ENCODE measurements around the gene KAZN.

KAZN gene

DNA sequence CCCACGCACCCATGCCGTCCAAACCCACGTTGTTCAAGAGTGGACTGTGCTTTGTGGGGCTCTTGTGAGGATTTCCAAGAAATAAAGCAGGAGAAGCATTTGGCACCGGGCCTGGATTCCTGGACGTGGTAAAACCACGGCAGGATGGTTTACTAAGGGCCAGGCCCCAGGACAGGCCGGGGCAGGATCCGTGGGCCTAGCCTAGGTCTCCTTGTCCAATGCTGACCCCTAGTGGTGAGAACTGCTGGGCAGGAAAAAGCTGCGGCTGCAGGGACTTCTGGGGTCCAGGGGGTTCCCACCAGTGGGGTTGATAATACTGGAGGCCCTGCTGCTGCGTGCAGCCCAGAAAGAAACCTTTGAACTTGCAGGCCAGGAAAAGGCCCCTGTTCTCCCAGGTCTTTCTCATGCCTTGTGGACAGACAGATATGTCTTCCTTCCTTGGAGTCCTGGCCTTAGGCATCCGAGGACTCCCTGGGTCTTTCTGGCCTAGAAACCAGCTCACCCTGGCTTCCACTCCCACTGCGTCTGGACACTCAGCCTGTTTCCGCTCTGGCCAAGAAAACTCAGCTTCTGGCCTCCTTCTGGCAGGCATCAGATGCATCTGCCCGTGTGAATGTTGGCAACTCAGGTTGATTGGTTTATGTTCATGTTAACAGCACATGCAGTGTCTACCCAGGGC lies 448.1 kb downstream of the KAZN start:
- Histone ChIP-seq H3K4me1 (ENCODE audit: control insufficient read depth, low read length) (no peaks in the 10 kb centered on the region), H3K4me2 (ENCODE audit: low read length) (no peak overlapping the region), H3K36me3 (ENCODE audit: control insufficient read depth, low read length) (no peaks in the 10 kb centered on the region), H3K9me2 (replicated peaks; ENCODE audit: control insufficient read depth, low read length) (no peaks in the 10 kb centered on the region), H3K79me2 (ENCODE audit: control insufficient read depth, low read length) (no peaks in the 10 kb centered on the region), H4K20me1 (ENCODE audit: control insufficient read depth, insufficient read depth, low read depth, low read length) (no peaks in the 10 kb centered on the region), H3K27me3 (ENCODE audit: control insufficient read depth, low read length) (no peaks in the 10 kb centered on the region), H3K9me3 (ENCODE audit: control insufficient read depth, insufficient read depth, low read length) (no peaks in the 10 kb centered on the region), H3K4me3 (ENCODE audit: low read length) (no peak overlapping the region), H3K27ac (ENCODE audit: low read depth, low read length) (no peak overlapping the region), H3F3A (ENCODE audit: control insufficient read depth, insufficient read depth) (no peaks in the 10 kb centered on the region)
- TF ChIP-seq, protein P1, sequence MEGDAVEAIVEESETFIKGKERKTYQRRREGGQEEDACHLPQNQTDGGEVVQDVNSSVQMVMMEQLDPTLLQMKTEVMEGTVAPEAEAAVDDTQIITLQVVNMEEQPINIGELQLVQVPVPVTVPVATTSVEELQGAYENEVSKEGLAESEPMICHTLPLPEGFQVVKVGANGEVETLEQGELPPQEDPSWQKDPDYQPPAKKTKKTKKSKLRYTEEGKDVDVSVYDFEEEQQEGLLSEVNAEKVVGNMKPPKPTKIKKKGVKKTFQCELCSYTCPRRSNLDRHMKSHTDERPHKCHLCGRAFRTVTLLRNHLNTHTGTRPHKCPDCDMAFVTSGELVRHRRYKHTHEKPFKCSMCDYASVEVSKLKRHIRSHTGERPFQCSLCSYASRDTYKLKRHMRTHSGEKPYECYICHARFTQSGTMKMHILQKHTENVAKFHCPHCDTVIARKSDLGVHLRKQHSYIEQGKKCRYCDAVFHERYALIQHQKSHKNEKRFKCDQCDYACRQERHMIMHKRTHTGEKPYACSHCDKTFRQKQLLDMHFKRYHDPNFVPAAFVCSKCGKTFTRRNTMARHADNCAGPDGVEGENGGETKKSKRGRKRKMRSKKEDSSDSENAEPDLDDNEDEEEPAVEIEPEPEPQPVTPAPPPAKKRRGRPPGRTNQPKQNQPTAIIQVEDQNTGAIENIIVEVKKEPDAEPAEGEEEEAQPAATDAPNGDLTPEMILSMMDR (IDR thresholded peaks at IDR 0.05; ENCODE audit: low read depth, low read length, poor library complexity, severe bottlenecking): peak; percentile 90
- no peak for TF ChIP-seq EZH2phosphoT487 (IDR thresholded peaks at IDR 0.05; ENCODE audit: borderline replicate concordance, low read length)

DNA sequence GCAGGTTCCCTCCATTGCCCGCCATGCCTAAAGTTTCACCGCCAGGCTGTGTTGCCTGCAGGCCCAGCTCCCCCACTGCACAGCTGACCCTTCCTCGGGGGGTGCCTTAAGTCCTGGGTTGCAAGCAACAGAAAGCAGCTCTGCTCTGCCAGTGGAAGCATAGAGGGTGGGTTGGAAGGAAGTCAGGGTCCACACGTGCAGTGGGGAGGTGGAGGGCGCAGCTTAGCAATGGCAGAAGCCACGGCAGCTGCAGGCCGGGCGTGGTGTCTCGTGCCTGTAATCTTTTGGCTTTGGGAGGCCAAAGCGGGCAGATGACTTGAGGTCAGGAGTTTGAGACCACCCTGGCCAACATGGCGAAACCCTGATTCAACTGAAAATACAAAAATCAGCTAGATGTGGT lies 448.8 kb downstream of the KAZN start:
- H3K9me2 ChIP-seq (replicated peaks; ENCODE audit: control insufficient read depth, low read length): no peaks in the 10 kb centered on the region
- no peaks in the 10 kb centered on the region for H4K20me1 ChIP-seq (ENCODE audit: control insufficient read depth, insufficient read depth, low read depth, low read length)
- H3K27me3 ChIP-seq (ENCODE audit: control insufficient read depth, low read length): no peaks in the 10 kb centered on the region
- no peaks in the 10 kb centered on the region for H3K4me1 ChIP-seq (ENCODE audit: control insufficient read depth, low read length)
- no peaks in the 10 kb centered on the region for H3K79me2 ChIP-seq (ENCODE audit: control insufficient read depth, low read length)
- no peaks in the 10 kb centered on the region for H3K36me3 ChIP-seq (ENCODE audit: control insufficient read depth, low read length)
- no peaks in the 10 kb centered on the region; the same call in 1 of the 2 replicates for H3K9me3 ChIP-seq (ENCODE audit: control insufficient read depth, insufficient read depth, low read length)
- no peak overlapping the region for H3K4me2 ChIP-seq (ENCODE audit: low read length)
- H3F3A ChIP-seq (ENCODE audit: control insufficient read depth, insufficient read depth): no peaks in the 10 kb centered on the region
- H3K27ac ChIP-seq (ENCODE audit: low read depth, low read length): no peak overlapping the region
- TF ChIP-seq, protein P1 (IDR thresholded peaks at IDR 0.05; ENCODE audit: low read depth, low read length, poor library complexity, severe bottlenecking): no peak
- TF ChIP-seq EZH2phosphoT487 (IDR thresholded peaks at IDR 0.05; ENCODE audit: borderline replicate concordance, low read length): no peak
- H3K4me3 ChIP-seq (ENCODE audit: low read length): no peak overlapping the region

DNA sequence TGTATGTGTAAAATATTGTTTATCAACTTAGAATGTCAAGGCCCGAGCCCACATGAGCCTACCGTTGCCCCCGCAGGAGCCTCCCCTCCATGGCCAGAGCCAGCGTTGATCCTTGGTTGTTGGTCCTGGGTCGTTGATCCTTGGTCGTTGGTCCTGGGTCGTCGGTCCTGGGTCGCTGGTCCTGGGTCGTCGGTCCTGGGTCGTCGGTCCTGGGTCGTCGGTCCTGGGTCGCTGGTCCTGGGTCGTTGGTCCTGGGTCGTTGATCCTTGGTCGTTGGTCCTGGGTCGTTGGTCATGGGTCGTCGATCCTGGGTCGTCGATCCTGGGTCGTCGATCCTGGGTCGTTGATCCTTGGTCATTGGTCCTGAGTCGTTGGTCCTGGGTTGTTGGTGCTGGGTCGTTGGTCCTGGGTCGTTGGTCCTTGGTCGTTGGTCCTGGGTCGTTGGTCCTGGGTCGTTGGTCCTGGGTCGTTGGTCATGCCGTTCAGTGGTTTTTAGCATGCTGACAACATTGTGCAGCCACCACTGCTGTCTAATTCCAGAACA lies 450.0 kb downstream of the KAZN start:
- Histone ChIP-seq H3K4me2 (ENCODE audit: low read length) (no peak overlapping the region), H3F3A (ENCODE audit: control insufficient read depth, insufficient read depth) (no peaks in the 10 kb centered on the region), H3K27me3 (ENCODE audit: control insufficient read depth, low read length) (no peaks in the 10 kb centered on the region), H3K4me3 (ENCODE audit: low read length) (no peak overlapping the region), H3K36me3 (ENCODE audit: control insufficient read depth, low read length) (no peaks in the 10 kb centered on the region), H3K9me2 (replicated peaks; ENCODE audit: control insufficient read depth, low read length) (no peaks in the 10 kb centered on the region), H3K4me1 (ENCODE audit: control insufficient read depth, low read length) (no peaks in the 10 kb centered on the region), H3K9me3 (ENCODE audit: control insufficient read depth, insufficient read depth, low read length) (no peaks in the 10 kb centered on the region; the same call in 1 of the 2 replicates), H4K20me1 (ENCODE audit: control insufficient read depth, insufficient read depth, low read depth, low read length) (no peaks in the 10 kb centered on the region), H3K27ac (ENCODE audit: low read depth, low read length) (no peak overlapping the region), H3K79me2 (ENCODE audit: control insufficient read depth, low read length) (no peaks in the 10 kb centered on the region)
- TF ChIP-seq EZH2phosphoT487 (IDR thresholded peaks at IDR 0.05; ENCODE audit: borderline replicate concordance, low read length): no peak
- TF ChIP-seq, protein P1 (IDR thresholded peaks at IDR 0.05; ENCODE audit: low read depth, low read length, poor library complexity, severe bottlenecking): no peak
